DMS53 (cell line): ENCODE measurements around the gene KCNS1.
"Not testable (repeated sequence)": the region's sequence is repeated elsewhere in the genome, so short reads cannot be mapped to it uniquely, and the experiment has no call there.

Experiments used
- DNase-seq: peaks from one replicate; lab custom pipeline; 2025; lab: John Stamatoyannopoulos, UW

KCNS1 gene

DNA sequence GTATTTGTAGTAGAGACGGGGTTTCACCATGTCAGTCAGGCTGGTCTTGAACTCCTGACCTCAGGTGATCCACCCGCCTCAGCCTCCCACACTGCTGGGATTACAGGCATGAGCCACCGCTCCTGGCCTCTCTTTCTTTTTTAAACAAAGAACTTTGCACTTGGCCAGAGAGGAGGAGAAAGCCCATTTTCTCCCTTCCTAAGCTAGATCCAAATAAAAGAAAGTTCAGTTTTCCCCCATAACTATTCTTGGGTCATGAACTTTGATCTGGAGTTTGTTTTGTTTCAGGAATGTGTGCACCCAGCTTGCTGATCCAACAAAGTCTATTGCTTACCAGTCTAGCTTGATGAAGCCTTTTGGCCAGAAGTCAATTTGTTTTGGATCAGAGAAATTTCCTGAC lies 23.4 kb downstream of the KCNS1 start:
- DNase-seq: no peak

DNA sequence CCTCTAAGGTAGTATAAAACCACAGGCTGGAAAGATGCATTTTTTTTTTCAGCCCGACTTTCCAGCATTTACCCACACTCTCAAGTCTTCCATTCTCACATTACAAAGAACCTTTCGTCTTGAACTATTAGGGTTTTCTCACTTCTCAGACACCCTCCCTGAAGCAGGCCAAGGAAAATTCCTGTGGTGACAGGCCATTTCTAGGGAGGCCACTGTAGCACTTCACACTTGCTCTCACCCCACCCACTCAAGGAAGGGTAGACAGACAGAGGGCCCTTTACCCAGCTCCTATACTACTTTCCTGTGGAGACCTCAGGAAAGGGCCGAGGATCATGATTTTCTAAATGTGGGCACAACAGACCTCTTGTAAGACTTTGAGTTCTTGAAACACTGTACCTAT lies 27.7 kb downstream of the KCNS1 start:
- no peak for DNase-seq

DNA sequence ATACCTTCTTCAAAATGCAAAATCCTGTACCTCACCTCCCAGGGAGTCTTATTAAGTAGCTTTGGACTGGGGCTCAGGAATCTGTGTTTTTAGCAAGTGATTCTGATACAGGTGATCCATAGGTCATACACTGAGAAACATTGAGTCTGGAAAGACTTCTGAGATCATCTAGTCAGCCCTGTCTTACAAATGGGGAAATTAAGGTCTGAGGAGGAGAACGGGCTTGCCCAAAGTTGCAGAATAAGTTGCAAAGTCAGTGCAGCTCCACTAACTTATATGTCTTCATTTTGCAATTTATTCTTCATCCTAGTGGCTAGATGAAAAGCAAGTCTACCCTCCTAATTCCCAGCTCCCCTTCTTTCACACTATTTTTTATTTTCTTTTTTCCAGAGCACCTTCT lies 28.9 kb downstream of the KCNS1 start:
- no peak for DNase-seq

DNA sequence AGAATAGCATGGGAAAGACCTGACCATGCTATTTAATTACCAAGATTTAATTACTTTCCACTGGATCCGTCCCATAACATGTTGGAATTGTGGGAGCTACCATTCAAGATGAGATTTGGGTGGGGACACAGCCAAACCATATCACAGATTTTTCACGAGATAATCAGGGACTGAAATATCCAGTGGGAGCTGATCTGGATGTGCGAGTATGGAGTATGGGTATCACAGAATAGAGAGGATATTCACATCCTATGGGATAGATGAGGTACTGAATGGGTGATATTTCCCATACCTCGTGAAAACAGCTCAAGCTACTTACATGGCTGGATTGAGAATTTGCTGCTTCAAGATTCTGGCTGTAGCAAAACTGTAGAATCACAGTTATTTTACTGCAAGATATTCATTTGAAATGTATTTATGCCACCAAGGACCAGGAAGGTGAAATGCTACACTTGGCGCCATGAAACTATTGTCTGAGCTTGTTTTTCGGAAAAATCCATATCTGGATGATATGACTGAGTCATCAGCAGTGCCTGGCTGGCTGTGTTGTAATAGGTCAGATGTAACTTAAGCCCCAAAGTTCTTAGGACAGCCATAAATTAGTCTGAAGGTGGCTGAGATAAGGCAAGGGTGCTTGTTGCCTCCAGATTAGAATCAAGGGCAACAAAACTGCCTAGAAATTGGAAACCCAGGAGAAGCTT lies 29.8 kb downstream of the KCNS1 start:
- DNase-seq: no peak

DNA sequence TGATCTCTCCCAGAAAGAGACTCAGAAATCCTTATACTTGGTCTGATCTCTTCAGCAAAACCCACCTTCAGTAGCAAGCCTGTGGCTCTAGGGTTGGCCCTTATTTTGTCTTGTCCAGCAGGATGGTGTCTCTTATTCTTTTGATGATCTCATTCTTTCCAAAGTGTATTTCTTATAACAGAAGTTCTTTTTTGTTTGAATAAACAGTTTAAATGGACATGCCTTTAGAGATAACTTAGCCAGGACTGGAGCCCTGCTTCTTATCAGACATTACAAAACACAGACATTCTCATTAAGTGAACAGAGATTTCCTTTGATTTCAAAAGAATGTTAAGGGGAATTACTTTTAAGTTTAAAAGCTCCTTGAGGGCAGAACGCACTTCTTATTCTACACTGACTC lies 31.7 kb downstream of the KCNS1 start:
- no peak for DNase-seq

DNA sequence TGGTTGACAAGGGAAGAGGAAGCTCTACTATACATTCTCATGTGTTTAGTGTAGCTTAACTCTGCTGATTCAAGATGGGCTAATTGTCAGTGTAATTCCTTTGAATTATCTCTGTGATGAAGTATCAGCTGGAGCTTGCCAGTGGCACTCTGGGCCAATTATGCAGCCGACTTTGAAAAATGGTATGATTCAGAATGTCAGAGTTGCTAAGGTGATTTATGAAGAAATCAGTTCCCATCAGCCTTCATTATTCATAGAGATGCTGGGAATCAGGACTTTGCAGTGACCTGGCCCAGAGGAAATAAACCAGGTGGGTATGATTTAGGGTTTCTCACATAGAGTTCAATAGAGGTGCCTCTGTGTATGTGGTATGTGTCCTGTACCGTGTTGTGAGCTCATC lies 33.4 kb downstream of the KCNS1 start:
- no peak for DNase-seq

DNA sequence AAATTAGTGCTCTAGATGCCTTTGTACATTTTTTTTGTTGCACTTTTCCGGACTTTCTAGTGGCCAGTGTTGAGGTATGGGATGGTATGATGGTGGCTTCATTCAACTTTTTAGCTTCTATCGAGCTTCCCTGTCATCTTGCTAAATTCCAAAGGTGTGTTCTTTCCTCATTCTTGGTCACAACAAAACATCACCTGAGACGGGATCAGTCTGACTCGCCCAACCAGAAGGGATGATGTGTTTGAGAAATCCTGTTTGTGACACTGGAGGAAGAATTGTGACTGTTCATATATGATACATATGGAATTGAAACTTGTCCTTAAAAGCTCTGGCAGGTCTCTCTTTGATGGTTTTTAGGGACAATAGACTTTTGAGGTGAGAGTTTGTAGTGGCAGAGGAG lies 33.8 kb downstream of the KCNS1 start:
- DNase-seq: no peak

DNA sequence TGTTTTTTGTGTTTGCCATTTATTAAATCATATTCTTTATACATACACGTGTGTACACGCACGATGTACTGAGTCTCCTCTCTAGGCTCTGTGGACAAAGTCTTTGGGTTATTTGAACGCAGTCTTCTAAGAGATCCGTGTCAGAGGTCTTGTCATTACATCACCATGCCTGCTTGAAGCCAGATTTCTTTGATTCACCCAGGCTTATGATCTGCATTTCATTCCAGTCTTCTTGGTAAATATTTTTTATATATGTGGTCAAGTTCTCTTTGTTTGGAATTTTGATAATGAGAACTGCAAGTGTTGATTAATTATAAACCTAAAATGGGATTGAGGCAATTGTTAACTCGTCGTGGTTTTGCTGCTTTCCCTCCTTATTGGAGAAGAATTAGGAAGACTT lies 34.6 kb downstream of the KCNS1 start:
- DNase-seq: no peak

DNA sequence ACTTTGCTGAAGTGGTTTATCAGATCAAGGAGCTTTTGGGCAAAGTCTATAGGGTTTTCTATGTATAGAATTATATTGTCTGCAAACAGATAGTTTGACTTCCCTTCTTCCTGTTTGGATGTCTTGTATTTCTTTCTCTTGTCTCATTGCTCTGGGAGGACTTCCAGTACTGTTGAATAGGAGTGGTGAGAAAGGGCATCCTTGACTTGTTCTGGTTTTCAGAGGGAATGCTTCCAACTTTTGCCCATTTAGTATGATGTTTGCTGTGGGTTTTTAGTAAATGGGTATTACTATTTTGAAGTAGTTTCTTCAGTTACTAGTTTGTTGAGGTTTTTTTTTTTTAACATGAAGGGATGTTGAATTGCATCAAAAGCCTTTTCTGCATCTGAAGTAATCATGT lies 36.1 kb downstream of the KCNS1 start:
- DNase-seq: no peak

DNA sequence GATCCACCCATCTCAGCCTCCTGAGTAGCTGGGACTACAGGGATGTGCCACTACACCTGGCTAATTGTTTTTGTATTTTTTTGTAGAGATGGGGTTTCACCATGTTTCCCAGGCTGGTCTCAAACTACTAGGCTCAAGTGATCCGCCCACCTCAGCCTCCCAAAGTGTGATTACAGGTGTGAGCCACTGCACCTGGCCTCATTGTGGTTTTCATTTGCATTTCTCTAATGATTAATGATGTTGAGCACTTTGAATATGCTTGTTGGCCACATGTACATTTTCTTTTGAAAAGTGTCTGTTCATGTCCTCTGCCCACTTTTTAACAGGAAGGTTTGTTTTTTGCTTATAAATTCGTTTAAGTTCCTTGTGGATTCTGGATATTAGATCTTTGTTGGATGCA lies 37.8 kb downstream of the KCNS1 start:
- not testable (repeated sequence) for DNase-seq

DNA sequence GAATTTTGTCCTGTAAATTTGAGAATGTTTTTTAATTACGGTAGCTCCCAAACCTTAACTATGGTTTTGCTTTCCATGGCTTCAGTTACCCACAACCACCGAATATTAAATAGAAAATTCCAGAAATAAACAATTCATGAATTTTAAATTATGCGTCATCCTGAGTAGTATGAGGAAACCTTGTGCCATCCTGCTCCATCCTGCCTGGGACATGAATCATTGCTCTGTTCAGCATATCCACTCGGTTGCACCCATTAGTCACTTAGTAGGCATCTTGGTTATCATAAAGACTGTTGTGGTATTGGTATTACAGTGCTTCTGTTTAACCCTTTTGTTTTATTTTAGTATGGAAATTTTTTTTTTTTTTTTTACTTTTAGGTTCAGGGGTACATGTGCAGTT lies 39.7 kb downstream of the KCNS1 start:
- DNase-seq: no peak

DNA sequence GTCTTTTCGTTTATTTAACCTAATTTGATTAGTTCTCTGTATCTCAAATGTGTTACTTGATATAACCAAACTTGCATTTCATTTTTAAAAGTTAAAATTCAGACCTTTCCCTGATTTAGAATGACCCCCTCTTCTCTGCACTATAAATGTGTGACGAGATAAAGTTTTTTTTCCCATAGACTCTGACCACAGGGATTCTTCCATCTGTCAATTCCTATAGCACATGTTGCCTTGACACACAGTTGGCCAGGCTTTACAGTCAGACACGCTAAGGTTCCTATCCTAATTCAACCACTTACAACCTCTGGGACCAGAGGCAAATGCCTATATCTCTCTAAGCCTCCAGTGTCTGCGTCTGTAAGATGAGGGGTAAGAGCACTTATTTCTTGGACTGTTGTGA lies 40.6 kb downstream of the KCNS1 start:
- DNase-seq: no peak

DNA sequence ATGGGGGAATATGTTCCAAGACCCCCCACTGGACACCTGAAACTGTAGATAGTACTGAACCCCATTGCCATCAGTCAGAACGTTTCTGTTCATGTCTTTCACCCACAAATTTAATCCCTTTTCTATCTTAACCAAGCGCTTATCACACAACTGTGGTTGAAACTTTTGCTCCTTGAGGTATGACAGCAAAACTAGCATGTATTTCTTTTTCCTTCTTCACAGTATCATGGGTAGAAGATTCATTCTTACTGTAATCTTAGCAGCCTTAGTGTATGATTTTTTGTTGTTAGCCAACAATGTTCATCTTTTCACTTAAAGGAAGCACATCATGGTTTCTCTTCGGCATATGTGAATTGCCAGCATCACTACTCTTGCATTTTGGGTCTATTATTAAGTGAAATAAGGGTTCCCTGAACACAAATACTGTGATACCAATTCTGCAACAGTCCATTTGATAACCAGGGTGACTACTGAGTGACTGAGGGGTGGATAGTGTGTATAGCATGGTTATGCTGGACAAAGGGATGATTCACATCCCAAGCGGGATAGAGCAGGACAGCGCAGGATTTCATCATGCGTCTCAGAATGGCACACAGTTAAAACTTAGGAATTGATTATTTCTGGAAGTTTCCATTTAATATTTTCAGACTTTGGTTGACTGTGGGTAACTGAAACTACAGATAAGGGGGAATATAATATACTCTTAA lies 41.8 kb downstream of the KCNS1 start:
- DNase-seq: no peak

DNA sequence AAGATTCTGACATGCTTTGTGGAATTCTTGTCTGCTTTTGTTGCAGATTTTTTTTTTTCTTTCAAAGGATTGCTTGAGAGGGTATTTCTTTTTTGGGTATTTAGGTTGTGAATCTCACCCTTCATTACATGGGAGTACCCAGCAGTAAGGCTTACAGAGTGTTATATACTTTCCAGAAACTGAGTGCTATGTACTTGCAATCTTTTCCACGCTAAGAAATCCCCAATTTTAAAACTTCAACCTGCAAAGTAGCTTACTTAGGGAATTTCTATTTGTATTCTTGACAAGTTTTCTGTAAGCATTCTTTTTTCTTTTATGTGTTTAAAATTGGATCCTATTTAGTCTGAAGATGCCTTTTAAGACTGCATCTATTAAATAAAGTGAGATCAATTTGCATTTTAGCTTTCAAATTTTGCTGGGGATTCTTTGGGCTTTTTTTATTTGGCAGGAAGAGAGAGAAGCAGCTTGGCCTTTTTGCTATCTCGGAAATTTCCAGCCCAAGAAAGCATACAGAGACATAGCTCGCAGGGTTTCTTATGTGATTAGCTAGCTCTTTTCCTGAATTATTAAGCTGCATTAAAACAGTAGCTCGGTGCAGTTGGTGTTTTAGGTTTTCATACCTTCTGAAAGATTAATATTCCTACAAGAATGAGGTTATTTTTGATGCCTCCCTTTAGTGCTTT lies 42.6 kb downstream of the KCNS1 start:
- no peak for DNase-seq

DNA sequence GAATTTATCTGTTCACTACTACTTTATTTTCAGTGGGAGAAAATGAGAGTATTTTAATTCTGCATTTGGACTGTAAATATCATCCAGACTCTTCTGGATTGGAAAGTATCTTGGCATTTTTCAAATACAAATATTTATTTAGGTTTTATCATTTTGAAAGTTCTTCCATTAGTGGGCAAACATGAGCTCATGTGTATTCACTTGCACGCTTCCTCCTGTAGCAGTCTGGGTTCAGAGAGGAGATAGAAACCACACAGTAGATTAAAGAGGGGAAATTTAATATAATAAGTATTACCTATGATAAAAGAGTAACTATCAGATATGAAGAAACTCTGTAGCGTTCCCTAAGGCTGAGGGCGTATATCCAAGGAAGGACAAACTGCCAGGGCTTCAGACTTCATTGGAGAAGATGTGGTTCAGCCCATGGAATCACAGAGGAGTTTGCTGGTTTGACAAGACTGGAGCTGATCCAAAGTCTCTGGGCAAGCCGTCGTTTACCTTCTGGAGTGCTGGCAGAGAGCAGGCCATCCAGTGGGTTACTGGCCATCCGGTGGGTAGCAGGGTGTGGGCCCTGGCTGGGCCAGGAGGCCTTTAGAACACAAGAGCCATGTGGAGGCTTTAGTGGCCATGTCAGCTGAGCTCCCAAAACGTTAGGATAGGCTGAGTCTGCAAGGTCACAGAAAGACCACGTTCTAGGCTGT lies 44.3 kb downstream of the KCNS1 start:
- DNase-seq: no peak

DNA sequence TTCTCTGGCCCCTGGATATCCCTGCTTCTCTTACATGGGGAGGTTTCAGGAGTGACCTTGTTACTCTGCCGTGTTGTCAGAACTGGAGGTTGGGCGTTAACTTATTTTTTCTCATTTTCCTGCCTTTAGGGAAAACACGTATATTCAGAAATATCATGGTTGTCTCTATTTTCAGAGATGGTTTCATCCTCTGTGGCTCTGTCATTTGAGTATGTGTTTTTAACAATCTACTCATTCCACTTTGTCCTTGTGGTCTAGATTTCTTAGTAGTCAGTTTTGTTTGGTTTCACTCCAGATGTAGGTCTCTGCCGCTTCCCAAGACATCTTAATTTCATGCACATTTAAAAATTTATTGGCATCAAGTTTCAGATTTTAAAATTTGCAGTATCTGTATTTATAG lies 45.9 kb downstream of the KCNS1 start:
- DNase-seq: no peak

DNA sequence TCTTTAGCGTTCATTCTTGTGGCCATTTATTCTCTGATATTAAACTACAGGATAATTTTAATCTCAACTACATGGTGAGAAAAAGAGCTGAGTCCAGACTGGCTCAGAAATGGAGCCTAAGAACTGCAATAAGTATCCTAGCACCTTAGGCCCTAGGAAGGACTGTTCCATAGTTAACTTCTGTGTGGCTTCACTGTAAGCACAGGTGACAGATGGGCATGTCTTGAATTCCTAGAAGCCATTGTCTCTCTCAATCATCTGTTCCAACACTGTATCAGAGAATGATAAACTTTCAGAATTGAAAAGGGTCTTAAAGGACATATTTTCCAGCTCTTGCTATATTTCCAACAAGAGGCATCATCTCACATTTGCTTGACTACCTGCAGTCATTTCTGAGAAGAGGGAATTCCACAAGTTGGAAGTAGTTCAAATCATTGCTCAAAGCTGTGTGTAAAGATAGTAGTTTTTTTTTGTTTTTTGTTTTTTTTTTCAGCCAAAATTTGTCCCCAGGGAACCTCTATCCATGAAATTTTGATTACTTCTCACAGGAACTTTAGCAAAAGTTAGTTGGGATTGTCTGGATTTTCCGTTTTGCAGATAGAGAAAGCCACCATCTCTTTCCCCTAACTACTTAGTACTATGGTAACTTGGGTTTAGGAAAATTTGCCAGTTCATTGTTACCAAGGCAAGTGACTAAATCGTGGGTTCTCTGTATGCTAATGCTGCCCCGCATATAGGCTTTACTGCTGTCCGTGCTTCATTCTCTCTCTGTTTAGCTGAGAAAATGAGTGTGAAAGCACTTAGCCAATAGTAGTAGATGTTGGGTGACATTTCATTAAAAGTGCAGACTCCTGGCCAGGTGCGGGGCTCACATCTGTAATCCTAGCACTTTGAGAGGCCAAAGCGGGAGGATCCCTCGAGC lies 47.2 kb downstream of the KCNS1 start:
- no peak for DNase-seq

DNA sequence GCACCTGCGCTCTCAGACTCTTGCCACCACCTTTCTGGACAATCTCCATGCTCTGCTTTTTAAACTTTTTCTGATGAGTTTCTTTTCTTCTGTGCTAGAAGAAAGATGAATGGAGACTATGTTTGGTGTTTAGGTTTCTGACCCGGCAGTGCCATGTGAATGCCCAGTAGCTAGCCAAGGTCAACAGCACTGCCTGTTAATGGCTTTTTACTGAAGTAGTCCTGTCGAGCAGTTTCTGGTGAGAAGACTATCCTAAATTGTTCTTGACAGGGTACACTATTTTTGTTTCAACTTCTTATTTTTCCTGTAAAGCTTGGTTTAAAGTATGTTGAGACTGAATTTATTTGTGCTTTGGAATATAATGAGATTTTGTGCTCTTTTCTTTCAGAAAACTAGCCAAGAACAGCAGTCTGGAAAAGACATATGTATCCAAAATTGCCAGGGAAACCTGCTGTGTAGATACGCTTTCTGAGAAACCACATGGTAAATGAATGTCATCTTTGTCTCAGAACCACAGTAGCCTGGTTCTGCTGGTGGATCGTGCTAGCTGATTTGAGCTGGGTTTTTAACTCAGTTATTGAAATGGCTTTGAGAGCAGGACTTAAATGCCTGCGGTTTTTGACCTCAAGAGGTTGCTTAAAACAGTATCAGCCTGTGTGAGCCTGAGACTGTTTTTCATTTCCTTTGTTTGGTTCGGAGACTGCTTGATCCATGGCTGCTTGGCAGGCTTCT lies 48.1 kb downstream of the KCNS1 start:
- DNase-seq: no peak

DNA sequence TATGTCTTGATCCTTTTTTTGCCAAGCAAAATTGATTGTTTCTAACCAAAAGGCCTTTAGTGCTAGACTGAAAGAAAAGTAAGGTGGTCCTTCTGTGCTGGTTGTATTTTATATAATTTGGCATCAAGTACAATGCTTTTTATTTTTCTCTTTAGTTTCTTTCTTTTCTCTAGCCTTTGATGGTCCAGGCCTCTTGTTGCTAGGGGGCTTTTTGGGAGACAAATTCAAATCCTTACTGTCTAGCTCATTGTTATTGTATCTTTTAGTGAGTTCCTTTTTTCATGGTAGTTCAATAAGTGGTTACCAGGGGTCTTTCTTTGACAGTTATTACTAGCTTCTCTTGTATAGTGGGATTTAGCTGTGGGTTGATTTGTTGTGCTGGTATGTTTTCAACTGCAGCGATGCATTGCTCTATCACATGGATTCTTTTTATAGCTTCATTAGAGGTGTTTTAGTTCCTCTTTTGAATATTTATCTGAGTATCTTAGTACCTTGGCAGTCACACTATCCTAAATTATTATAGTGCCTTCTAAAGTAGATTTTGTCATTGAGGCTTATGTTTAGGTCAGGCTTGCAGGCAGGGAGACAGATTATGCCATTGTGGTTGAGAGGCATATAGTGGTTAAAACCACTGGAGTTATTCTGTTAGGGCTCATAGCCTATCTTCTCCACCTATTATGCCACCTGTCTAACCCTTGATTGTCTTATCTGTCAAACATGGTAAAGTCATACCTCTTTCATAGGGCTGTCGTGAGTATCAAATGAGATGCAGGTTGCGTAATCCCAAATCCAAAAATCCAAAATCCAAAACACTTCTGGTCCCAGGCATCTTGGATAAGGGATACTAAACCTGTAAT lies 49.5 kb downstream of the KCNS1 start:
- no peak for DNase-seq

DNA sequence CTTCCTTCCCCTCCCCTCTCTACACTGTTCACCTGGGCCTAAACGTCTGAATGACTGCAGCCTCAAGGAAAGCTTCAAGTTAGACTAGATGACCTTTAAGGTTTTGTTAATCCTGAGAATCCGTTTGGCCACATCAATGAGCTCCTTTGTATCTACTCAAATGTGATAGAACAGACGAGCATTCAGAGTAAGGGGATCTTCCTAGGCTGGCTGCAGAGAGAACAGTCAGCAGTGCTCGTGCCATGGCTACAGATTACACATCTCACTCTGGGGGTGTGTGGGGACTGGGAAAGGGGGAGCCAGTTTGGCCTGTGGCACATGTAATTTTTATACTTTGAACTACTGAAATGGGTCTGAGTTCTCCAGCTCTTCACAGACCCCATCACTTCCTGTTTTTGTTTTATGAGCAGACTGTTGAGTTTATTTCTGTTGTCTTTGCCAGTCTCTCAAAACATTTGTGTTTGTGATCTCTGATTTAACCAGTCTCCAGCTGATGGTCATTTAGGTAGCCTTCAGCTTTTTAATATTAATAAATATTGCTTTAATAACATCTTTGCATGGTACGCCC lies 50.9 kb downstream of the KCNS1 start:
- DNase-seq: no peak
